Gastroesophageal sphincter (tissue), 4 donors: Measurements from ENCODE around the gene RHBDF1. TPM values are rescaled to one million over a fixed set of nuclear protein-coding genes. Genes with fewer than 3 reads are reported as not detected.

Experiments
- ATAC-seq: fragments of 150-250 bp; one replicate; pipeline ENCODE4 v1.9.1; 2016; ENCODE audit warnings: mild to moderate bottlenecking, moderate library complexity
- H3K27ac ChIP-seq, 4 donors: fragments of 200-600 bp; sonication (generic) in 3 of 4; 1 replicate in 3 of 4; 2 replicates in 1 of 4; pipeline ENCODE4 v1.5.1; 2016 to 2019
- H3K27me3 ChIP-seq: fragments of 200-600 bp; sonication (generic); one replicate; pipeline ENCODE4 v1.5.1; 2019
- H3K36me3 ChIP-seq, 2 donors: fragments of 200-600 bp; sonication (generic); one replicate each; pipeline ENCODE4 v1.5.1; 2019; ENCODE audit warnings: control low read depth in 1 of 2
- H3K4me1 ChIP-seq, 3 donors: fragments of 200-600 bp; sonication (generic); 1 replicate in 2 of 3; 2 replicates in 1 of 3; pipeline ENCODE4 v1.5.1; 2016 to 2019; ENCODE audit warnings: control low read depth in 2 of 3
- H3K4me3 ChIP-seq, 2 donors: fragments of 200-600 bp; sonication (generic); one replicate each; pipeline ENCODE4 v1.5.1; 2019; ENCODE audit warnings: mild to moderate bottlenecking in 1 of 2, moderate library complexity in 1 of 2
- H3K9me3 ChIP-seq, 3 donors: fragments of 200-600 bp; sonication (generic); one replicate each; pipeline ENCODE4 v1.5.1; 2017 to 2019; ENCODE audit warnings: control low read depth in 2 of 3
- CTCF ChIP-seq, 4 experiments: fragments of 200-600 bp in 2 of 4; fragments of 450-650 bp in 2 of 4; sonication (generic) in 1 of 4; IDR thresholded peaks; one replicate each; pipeline ENCODE4 v1.5.1; 2017 to 2019; ENCODE audit warnings: antibody characterized with exemption in 4 of 4, mild to moderate bottlenecking in 2 of 4, moderate library complexity in 2 of 4
- EP300 ChIP-seq: sonication (generic); formaldehyde crosslinking; IDR thresholded peaks from one replicate; pipeline ENCODE4 v1.6.1; 2017; ENCODE audit warnings: antibody characterized with exemption, mild to moderate bottlenecking
- POLR2A ChIP-seq, 2 donors: fragments of 450-650 bp; IDR thresholded peaks; one replicate each; pipeline ENCODE4 v1.6.1; 2017; ENCODE audit warnings: antibody characterized with exemption in 2 of 2, mild to moderate bottlenecking in 2 of 2, moderate library complexity in 1 of 2
- POLR2AphosphoS5 ChIP-seq: sonication (generic); formaldehyde crosslinking; IDR thresholded peaks from one replicate; pipeline ENCODE4 v1.6.1; 2017; ENCODE audit warnings: antibody characterized with exemption
- WGBS, 2 donors: methylation state at CpG; one replicate each; pipeline ENCODE4 v1.1.5; 2018; ENCODE audit warnings: low coverage in 1 of 2; 5-methylcytosine and 5-hydroxymethylcytosine counted together
- total RNA-seq, 4 donors: library from RNA; depleted of rRNA; stranded (reverse); fragments of >200 nt; gene quantifications; one replicate each; pipeline ENCODE4 v1.1.0, GENCODE V29; 2016

RHBDF1 gene
- total RNA-seq, 4 donors from 2014 or later: 21.0 to 52.3 (median 33.0) TPM

GRCh38 chr16:61879-62281 lies 10.6 kb downstream of the RHBDF1 start:
- TF ChIP-seq POLR2AphosphoS5 (no peak), CTCF (IDR thresholded peaks at IDR 0.05) (no peak), POLR2A (IDR thresholded peaks at IDR 0.05) (no peak), EP300 (no peak)

GRCh38 chr16:60929-61878 lies 11.2 kb downstream of the RHBDF1 start:
- no peak for ATAC-seq
- no peak for TF ChIP-seq POLR2AphosphoS5
- TF ChIP-seq EP300: no peak
- no peak for TF ChIP-seq CTCF (IDR thresholded peaks at IDR 0.05)
- Histone ChIP-seq H3K4me1 (peaks cover 0 to 16% (median 10%) of the 10 kb centered on the region in 3 donors), H3K27me3 (no peaks in the 10 kb centered on the region), H3K4me3 (no peak overlapping the region), H3K36me3 (peaks cover 0 to 89% of the 10 kb centered on the region in 2 donors), H3K9me3 (no peaks in the 10 kb centered on the region), H3K27ac (no peak overlapping the region)
- 86 to 95% methylated on average over 9 to 29 of the region's 89 CpGs for WGBS, 2 donors

More at GRCh38 chr16:61879-62281, 10.6 kb downstream of the RHBDF1 start:
- no peak for ATAC-seq
- peaks cover 0 to 82% of the 10 kb centered on the region in 2 donors for H3K36me3 ChIP-seq
- no peaks in the 10 kb centered on the region for H3K9me3 ChIP-seq
- no peak overlapping the region for H3K4me3 ChIP-seq
- H3K27ac ChIP-seq: no peak overlapping the region
- WGBS, 2 donors: 100% methylated on average over 1 of the region's 32 CpGs; no CpG with 5 or more reads in 1 of the 2 donors
- H3K27me3 ChIP-seq: no peaks in the 10 kb centered on the region
- peaks cover 0 to 23% (median 15%) of the 10 kb centered on the region in 3 donors for H3K4me1 ChIP-seq

GRCh38 chr16:60166-60565 lies 12.3 kb downstream of the RHBDF1 start:
- no peak overlapping the region for H3K4me3 ChIP-seq
- no peaks in the 10 kb centered on the region for H3K27me3 ChIP-seq
- no CpG with 5 or more reads among the region's 11 CpGs for WGBS, 2 donors
- peaks cover 0 to 6% (median 0%) of the 10 kb centered on the region in 3 donors for H3K4me1 ChIP-seq
- peaks cover 0 to 99% of the 10 kb centered on the region in 2 donors for H3K36me3 ChIP-seq
- H3K27ac ChIP-seq: no peak overlapping the region
- no peak for TF ChIP-seq CTCF (IDR thresholded peaks at IDR 0.05)
- no peak for TF ChIP-seq POLR2AphosphoS5
- TF ChIP-seq EP300: no peak
- no peak for TF ChIP-seq POLR2A (IDR thresholded peaks at IDR 0.05)
- ATAC-seq: no peak
- no peaks in the 10 kb centered on the region for H3K9me3 ChIP-seq

- ATAC-seq: no peak
- no peaks in the 10 kb centered on the region for H3K27me3 ChIP-seq
- H3K9me3 ChIP-seq: no peaks in the 10 kb centered on the region
- peaks cover 0 to 94% of the 10 kb centered on the region in 2 donors for H3K36me3 ChIP-seq
- TF ChIP-seq EP300 (no peak), POLR2AphosphoS5 (no peak), POLR2A (IDR thresholded peaks at IDR 0.05) (no peak), CTCF (IDR thresholded peaks at IDR 0.05) (no peak)
- peaks cover 0 to 4% (median 0%) of the 10 kb centered on the region in 3 donors for H3K4me1 ChIP-seq
- H3K27ac ChIP-seq: no peak overlapping the region
- 100% methylated on average over 1 of the region's 14 CpGs; no CpG with 5 or more reads in 1 of the 2 donors for WGBS, 2 donors
- no peak overlapping the region for H3K4me3 ChIP-seq
Measured at GRCh38 chr16:59440-60059, 12.9 kb downstream of the RHBDF1 start.
